Naive thymus-derived CD4-positive, alpha-beta T cell (primary cell): ENCODE data around the gene HTR4. TPM values are rescaled to one million over a fixed set of nuclear protein-coding genes. Genes with fewer than 3 reads are reported as not detected.
"Not testable (repeated sequence)": the region's sequence is repeated elsewhere in the genome, so short reads cannot be mapped to it uniquely, and the experiment has no call there.

Experiments used
- ATAC-seq: fragments of 150-1000 bp; cut with Tn5 transposase; 2 replicates; pipeline ENCODE4 v1.10.0; 2021; ENCODE audit warnings: mild to moderate bottlenecking, moderate library complexity
- CTCF ChIA-PET: fragments of 350-600 bp; sonication (Branson Sonifier 250); formaldehyde crosslinking; loops from one replicate; lab custom pipeline; 2021; ENCODE audit warnings: antibody characterized with exemption; lab: Charles Lee
- POLR2A ChIA-PET: fragments of 350-600 bp; sonication (Branson Sonifier 250); formaldehyde crosslinking; loops from one replicate; lab custom pipeline; 2021; ENCODE audit warnings: antibody characterized with exemption, inconsistent platforms; lab: Charles Lee
- DNase-seq, 9 donors: peaks; one replicate each; pipeline versions ENCODE4 v3.0.0 to v3.0.0-alpha.2; 2020 to 2022; ENCODE audit warnings: mixed read lengths in 1 of 9
- H3K27ac ChIP-seq: one replicate; pipeline ENCODE4 v1.7.0; 2013; ENCODE audit warnings: mild to moderate bottlenecking, low read depth, low read length, moderate library complexity
- H3K27me3 ChIP-seq, 2 donors: one replicate each; pipeline ENCODE4 v1.7.0; 2013; ENCODE audit warnings: low read length in 2 of 2, mild to moderate bottlenecking in 2 of 2, moderate library complexity in 2 of 2; ENCODE audit not compliant: control insufficient read depth in 2 of 2, insufficient read depth in 2 of 2
- H3K36me3 ChIP-seq, 3 experiments: 1 replicate in 2 of 3; 2 replicates in 1 of 3; pipeline ENCODE4 v1.7.0; 2013; ENCODE audit warnings: low read length in 3 of 3, mild to moderate bottlenecking in 3 of 3, moderate library complexity in 1 of 3; ENCODE audit not compliant: insufficient read depth in 3 of 3, control insufficient read depth in 2 of 3
- H3K4me1 ChIP-seq, 2 donors: one replicate each; pipeline ENCODE4 v1.7.0; 2013; ENCODE audit warnings: low read length in 2 of 2, mild to moderate bottlenecking in 2 of 2, moderate library complexity in 1 of 2; ENCODE audit not compliant: control insufficient read depth in 2 of 2, insufficient read depth in 2 of 2
- H3K4me3 ChIP-seq: 2 replicates; pipeline ENCODE4 v1.7.0; 2013; ENCODE audit warnings: mild to moderate bottlenecking, low read length
- H3K9me3 ChIP-seq, 3 experiments: 1 replicate in 2 of 3; 2 replicates in 1 of 3; pipeline ENCODE4 v1.7.0; 2013; ENCODE audit warnings: low read length in 3 of 3; ENCODE audit not compliant: control insufficient read depth in 2 of 3
- H3K27ac Mint-ChIP-seq, 9 donors: one replicate each; pipeline ENCODE4 v1.8.0; 2020 to 2022; ENCODE audit warnings: mixed read lengths in 9 of 9, mild to moderate bottlenecking in 8 of 9, moderate library complexity in 5 of 9, inconsistent platforms in 2 of 9
- H3K27me3 Mint-ChIP-seq, 5 donors: one replicate each; pipeline ENCODE4 v1.8.0; 2021 to 2022; ENCODE audit warnings: mixed read lengths in 5 of 5, mild to moderate bottlenecking in 1 of 5
- H3K36me3 Mint-ChIP-seq, 5 donors: one replicate each; pipeline ENCODE4 v1.8.0; 2020 to 2022; ENCODE audit warnings: mixed read lengths in 5 of 5, mild to moderate bottlenecking in 3 of 5, inconsistent platforms in 1 of 5
- H3K4me1 Mint-ChIP-seq, 7 donors: one replicate each; pipeline ENCODE4 v1.8.0; 2020 to 2022; ENCODE audit warnings: mixed read lengths in 7 of 7, mild to moderate bottlenecking in 3 of 7, inconsistent platforms in 1 of 7
- H3K4me3 Mint-ChIP-seq, 10 donors: one replicate each; pipeline ENCODE4 v1.8.0; 2020 to 2022; ENCODE audit warnings: mild to moderate bottlenecking in 10 of 10, mixed read lengths in 10 of 10, moderate library complexity in 6 of 10, inconsistent platforms in 2 of 10
- H3K9me3 Mint-ChIP-seq, 11 donors: one replicate each; pipeline ENCODE4 v1.8.0; 2020 to 2022; ENCODE audit warnings: mixed read lengths in 11 of 11, mild to moderate bottlenecking in 4 of 11, inconsistent platforms in 1 of 11, moderate library complexity in 1 of 11
- intact Hi-C, 2 donors: fragments of 100-400 bp; cut with micrococcal nuclease; formaldehyde crosslinking; loops; one replicate each; pipeline ENCODE4 v1.15.1; 2023
- polyA plus RNA-seq, 2 donors: library from polyadenylated mRNA; unstranded; fragments of 300-500 nt; fragmentation: Illumina TruSeq; gene quantifications; one replicate each; pipeline ENCODE4 v1.2.3, GENCODE V29; 2021
- total RNA-seq, 6 experiments: library from RNA in 5 of 6; stranded (reverse) in 5 of 6; gene quantifications; 1 replicate in 5 of 6; 2 replicates in 1 of 6; pipeline ENCODE4 v1.2.3 and lab custom pipeline; 2021 to 2026

Gene HTR4
- total and polyA plus RNA-seq, 7 experiments from 2014 or later, result not detected

- Mint-ChIP-seq H3K4me3 (no peak overlapping the region), H3K27ac (no peak overlapping the region), H3K9me3 (peaks cover 4 to 23% (median 8%) of the 10 kb centered on the region in 11 donors), H3K36me3 (peaks cover 0 to 6% (median 0%) of the 10 kb centered on the region in 5 donors), H3K4me1 (peaks cover 0 to 1% (median 0%) of the 10 kb centered on the region in 7 donors), H3K27me3 (peaks cover 6 to 42% (median 38%) of the 10 kb centered on the region in 5 donors)
- ATAC-seq (no peak), DNase-seq (no peak)
- H3K27me3 ChIP-seq, result peaks cover 0 to 2% of the 10 kb centered on the region in 2 donors
- H3K4me3 ChIP-seq, result no peak overlapping the region
- H3K27ac ChIP-seq, result no peak overlapping the region
- H3K4me1 ChIP-seq, result no peaks in the 10 kb centered on the region
- CTCF ChIA-PET, result no interaction called here
- POLR2A ChIA-PET, result no interaction called here
- no peaks in the 10 kb centered on the region for H3K9me3 ChIP-seq
- H3K36me3 ChIP-seq, result no peaks in the 10 kb centered on the region
- intact Hi-C loops, result no loop called here
Measured at GRCh38 chr5:148535190-148535589, 119.1 kb downstream of the HTR4 start.

DNA sequence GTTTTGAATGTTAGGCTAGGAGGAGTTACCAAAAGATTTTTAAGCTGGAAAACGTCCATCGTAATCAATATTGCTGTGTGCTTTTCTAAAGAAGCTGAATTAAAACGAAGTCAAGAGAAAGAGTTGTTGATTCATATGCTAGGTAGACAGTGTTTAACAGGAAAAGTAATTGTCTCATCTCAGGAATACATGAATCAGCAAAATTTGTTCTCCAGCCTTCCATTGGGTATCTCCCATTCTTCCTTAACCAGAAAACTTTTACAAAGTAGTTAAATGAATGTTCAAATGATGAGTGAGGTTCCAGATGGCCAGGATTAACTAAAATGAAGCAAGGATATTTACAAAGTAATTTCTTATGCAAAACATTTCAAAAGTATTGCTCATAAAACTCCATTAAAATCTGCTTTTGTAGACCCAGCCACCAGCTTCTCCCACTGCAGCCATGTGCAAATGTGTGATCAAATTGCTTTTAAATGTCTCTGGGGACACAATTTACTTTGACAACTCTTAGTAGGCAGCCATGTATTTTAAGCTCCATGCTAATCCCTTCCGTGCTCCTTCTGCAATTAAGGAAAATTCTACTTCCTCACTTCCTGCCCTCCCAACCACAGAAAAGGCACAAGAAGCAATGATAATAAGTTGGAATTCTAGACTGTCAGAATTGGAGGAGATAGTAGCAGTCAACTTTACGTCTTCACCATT lies 121.2 kb downstream of the HTR4 start:
- Mint-ChIP-seq H3K4me1 (peaks cover 0 to 1% (median 0%) of the 10 kb centered on the region in 7 donors), H3K9me3 (peaks cover 7 to 32% (median 13%) of the 10 kb centered on the region in 11 donors), H3K4me3 (no peak overlapping the region), H3K27ac (no peak overlapping the region), H3K36me3 (peaks cover 0 to 12% (median 6%) of the 10 kb centered on the region in 5 donors), H3K27me3 (peaks cover 6 to 46% (median 38%) of the 10 kb centered on the region in 5 donors)
- Histone ChIP-seq H3K4me1 (no peaks in the 10 kb centered on the region), H3K27me3 (no peaks in the 10 kb centered on the region), H3K36me3 (no peaks in the 10 kb centered on the region), H3K4me3 (no peak overlapping the region), H3K9me3 (peaks cover 0 to 9% (median 0%) of the 10 kb centered on the region in 3 experiments), H3K27ac (no peak overlapping the region)
- ATAC-seq (no peak), DNase-seq (no peak)
- CTCF ChIA-PET, result no interaction called here
- intact Hi-C loops, result no loop called here
- POLR2A ChIA-PET, result no interaction called here

DNA sequence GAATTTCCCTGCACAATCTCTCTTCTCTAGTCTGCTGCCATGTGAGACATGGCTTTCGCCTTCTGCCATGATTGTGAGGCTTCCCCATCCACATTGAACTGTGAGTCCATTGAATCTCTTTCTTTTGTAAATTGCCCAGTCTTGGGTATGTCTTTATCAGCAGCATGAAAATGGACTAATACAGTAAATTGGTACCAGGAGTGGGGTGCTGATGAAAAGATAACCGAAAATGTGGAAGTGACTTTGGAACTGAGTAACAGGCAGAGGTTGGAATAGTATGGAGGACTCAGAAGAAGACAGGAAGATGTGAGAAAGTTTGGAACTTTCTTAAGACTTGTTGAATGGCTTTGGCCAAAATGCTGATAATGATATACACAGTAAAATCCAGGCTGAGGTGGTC lies 124.9 kb downstream of the HTR4 start:
- H3K4me3 ChIP-seq, POLR2A ChIA-PET, H3K27ac ChIP-seq, ATAC-seq, H3K27me3 ChIP-seq, H3K4me3 Mint-ChIP-seq, intact Hi-C loops, H3K9me3 ChIP-seq, H3K27ac Mint-ChIP-seq, H3K36me3 ChIP-seq, H3K4me1 Mint-ChIP-seq, DNase-seq, H3K4me1 ChIP-seq, CTCF ChIA-PET: not testable (repeated sequence)
- H3K9me3 Mint-ChIP-seq, result peaks cover 6 to 32% (median 13%) of the 10 kb centered on the region in 11 donors
- peaks cover 0 to 40% (median 25%) of the 10 kb centered on the region in 5 donors for H3K27me3 Mint-ChIP-seq
- peaks cover 0 to 12% (median 6%) of the 10 kb centered on the region in 5 donors for H3K36me3 Mint-ChIP-seq

DNA sequence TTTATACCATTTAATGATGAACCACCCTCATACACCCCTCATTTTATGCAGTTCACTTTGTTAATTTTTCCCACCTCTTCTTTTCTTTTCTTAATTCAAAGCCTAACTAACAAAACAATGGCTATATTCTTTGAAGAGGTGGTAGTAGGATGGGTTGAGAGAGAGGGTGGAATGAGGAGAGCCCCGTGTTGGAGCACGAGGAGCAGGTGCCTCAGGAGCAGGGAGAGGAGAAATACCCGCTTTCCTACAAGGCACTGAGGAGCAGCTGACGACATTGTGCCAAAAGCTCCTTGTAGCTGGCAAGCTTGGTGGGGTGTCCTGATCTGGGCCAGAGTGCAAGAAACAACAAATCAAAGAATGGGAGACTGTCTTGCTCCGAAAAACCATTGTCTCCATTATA lies 129.6 kb downstream of the HTR4 start:
- ATAC-seq (no peak), DNase-seq (no peak)
- Mint-ChIP-seq H3K36me3 (peaks cover 0 to 5% (median 4%) of the 10 kb centered on the region in 5 donors), H3K4me1 (no peaks in the 10 kb centered on the region), H3K4me3 (no peak overlapping the region), H3K9me3 (peaks cover 3 to 14% (median 6%) of the 10 kb centered on the region in 11 donors), H3K27ac (no peak overlapping the region), H3K27me3 (peaks cover 0 to 34% (median 30%) of the 10 kb centered on the region in 5 donors)
- H3K4me1 ChIP-seq, result no peaks in the 10 kb centered on the region
- POLR2A ChIA-PET, result no interaction called here
- H3K36me3 ChIP-seq, result no peaks in the 10 kb centered on the region
- no peak overlapping the region for H3K27ac ChIP-seq
- CTCF ChIA-PET, result no interaction called here
- peaks cover 0 to 7% (median 0%) of the 10 kb centered on the region in 3 experiments for H3K9me3 ChIP-seq
- intact Hi-C loops, result no loop called here
- no peaks in the 10 kb centered on the region for H3K27me3 ChIP-seq
- no peak overlapping the region for H3K4me3 ChIP-seq

DNA sequence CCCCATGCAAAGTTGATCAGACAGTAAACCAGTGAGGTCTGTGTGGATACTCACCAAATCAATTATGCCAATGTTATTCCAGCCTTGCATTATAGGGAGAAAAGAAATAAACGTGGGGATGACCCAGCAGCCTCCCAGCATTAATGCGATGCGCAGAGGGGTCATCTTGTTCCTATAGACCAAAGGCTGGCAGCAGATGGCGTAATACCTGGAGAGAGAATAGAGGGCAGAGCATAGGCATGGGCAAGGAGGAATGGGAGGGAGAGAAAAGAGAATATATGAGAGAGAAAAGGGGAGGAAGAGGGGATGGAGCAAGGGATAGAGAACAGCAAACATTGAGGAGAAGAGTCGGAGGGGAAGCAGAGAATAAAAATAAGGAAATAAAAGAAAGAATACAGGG lies 131.2 kb downstream of the HTR4 start:
- H3K27me3 Mint-ChIP-seq, result peaks cover 0 to 36% (median 29%) of the 10 kb centered on the region in 5 donors
- no peaks in the 10 kb centered on the region for H3K4me1 Mint-ChIP-seq
- H3K27ac Mint-ChIP-seq, result no peak overlapping the region
- no peaks in the 10 kb centered on the region for H3K27me3 ChIP-seq
- H3K36me3 ChIP-seq, result no peaks in the 10 kb centered on the region
- no peaks in the 10 kb centered on the region for H3K36me3 Mint-ChIP-seq
- H3K4me1 ChIP-seq, result no peaks in the 10 kb centered on the region
- ATAC-seq, result no peak
- no peak overlapping the region for H3K4me3 ChIP-seq
- peaks cover 0 to 2% (median 0%) of the 10 kb centered on the region in 11 donors for H3K9me3 Mint-ChIP-seq
- CTCF ChIA-PET, result no interaction called here
- H3K9me3 ChIP-seq, result no peaks in the 10 kb centered on the region
- no peak for DNase-seq
- intact Hi-C loops, result no loop called here
- POLR2A ChIA-PET, result no interaction called here
- H3K4me3 Mint-ChIP-seq, result no peak overlapping the region
- no peak overlapping the region for H3K27ac ChIP-seq

DNA sequence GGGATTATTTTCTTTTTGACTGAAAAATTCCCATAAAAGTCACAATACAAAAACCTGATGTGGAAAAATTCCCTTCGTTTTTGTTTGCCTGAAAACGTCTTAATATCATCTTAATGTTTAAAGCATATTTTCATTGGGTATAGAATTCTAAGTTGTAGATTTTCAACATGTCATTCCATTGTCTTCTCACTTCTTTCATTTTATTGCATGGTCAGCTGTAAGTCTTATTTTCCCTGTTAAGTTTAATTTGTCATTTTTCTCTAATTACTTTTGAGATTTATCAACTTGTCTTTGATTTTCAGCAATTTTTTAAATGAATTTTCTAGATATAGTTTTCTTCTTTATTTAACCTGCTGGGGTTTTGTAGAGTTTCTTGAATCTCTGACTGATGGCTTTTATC lies 138.9 kb downstream of the HTR4 start:
- no peak overlapping the region for H3K27ac ChIP-seq
- ChIA-PET CTCF (no interaction called here), POLR2A (no interaction called here)
- no peaks in the 10 kb centered on the region for H3K4me1 ChIP-seq
- peaks cover 0 to 4% (median 0%) of the 10 kb centered on the region in 5 donors for H3K36me3 Mint-ChIP-seq
- ATAC-seq (no peak), DNase-seq (no peak)
- H3K36me3 ChIP-seq, result no peaks in the 10 kb centered on the region
- H3K4me3 Mint-ChIP-seq, result no peak overlapping the region
- peaks cover 0 to 12% (median 4%) of the 10 kb centered on the region in 11 donors for H3K9me3 Mint-ChIP-seq
- H3K9me3 ChIP-seq, result no peaks in the 10 kb centered on the region
- no peak overlapping the region for H3K4me3 ChIP-seq
- H3K4me1 Mint-ChIP-seq, result no peaks in the 10 kb centered on the region
- intact Hi-C loops, result no loop called here
- no peak overlapping the region for H3K27ac Mint-ChIP-seq
- H3K27me3 Mint-ChIP-seq, result peaks cover 0 to 18% (median 5%) of the 10 kb centered on the region in 5 donors
- no peaks in the 10 kb centered on the region for H3K27me3 ChIP-seq

DNA sequence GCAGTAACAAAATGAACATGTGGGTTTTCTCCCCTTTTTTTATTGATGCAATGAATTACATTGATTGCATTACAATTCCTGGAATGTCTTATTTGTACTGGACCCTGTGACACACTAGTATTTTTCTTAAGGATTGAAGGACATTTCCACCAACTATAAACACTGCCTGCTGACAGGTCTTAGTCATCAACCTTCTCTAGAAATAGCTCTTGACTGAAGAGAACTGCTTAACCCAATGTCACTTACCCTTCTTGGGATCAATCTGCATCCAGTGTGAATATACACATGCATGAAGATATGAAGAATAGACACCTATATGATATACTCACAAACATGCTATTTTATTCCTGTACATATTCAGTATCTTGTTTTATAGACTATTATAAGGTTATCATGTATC lies 140.0 kb downstream of the HTR4 start:
- H3K27me3 ChIP-seq, result no peaks in the 10 kb centered on the region
- Mint-ChIP-seq H3K4me3 (no peak overlapping the region), H3K9me3 (peaks cover 0 to 12% (median 4%) of the 10 kb centered on the region in 11 donors), H3K27ac (no peak overlapping the region), H3K27me3 (peaks cover 0 to 18% (median 6%) of the 10 kb centered on the region in 5 donors), H3K4me1 (no peaks in the 10 kb centered on the region), H3K36me3 (peaks cover 0 to 4% (median 0%) of the 10 kb centered on the region in 5 donors)
- ChIA-PET POLR2A (no interaction called here), CTCF (no interaction called here)
- intact Hi-C loops, result no loop called here
- no peaks in the 10 kb centered on the region for H3K9me3 ChIP-seq
- no peak overlapping the region for H3K27ac ChIP-seq
- H3K4me1 ChIP-seq, result no peaks in the 10 kb centered on the region
- no peak for DNase-seq
- ATAC-seq, result no peak
- no peak overlapping the region for H3K4me3 ChIP-seq
- H3K36me3 ChIP-seq, result no peaks in the 10 kb centered on the region
